ENCODE results near the gene TWNK. TPM values are rescaled to one million over a fixed set of nuclear protein-coding genes. Genes with fewer than 3 reads are reported as not detected.

TWNK gene
- total and polyA plus RNA-seq, 3 experiments from 2014 or later, result 8.2 to 44.3 (median 40.6) TPM

DNA sequence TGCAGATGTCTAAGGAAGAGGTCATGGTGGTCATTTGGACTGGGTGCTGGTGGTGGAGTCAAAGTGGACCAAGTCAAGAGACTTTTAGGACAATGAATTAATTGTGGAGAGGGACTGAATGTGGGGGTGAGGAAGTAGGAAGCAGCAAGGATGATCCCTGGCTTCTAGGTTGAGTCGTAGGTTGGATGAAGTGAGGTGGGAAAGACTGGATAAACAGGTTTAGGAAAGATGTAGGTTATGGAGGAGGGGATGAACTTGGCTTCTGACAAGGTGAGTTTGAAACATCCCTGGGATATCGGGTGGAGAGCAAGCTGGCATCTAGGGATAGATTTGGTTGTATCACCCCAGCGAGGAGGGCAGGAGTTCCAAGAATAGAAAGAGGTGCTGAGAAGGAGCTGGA, 10.4 kb upstream of the TWNK start:
- DNase-seq, result no peak
- Mint-ChIP-seq H3K27me3 (no peaks in the 10 kb centered on the region), H3K4me3 (no peak overlapping the region), H3K9me3 (no peaks in the 10 kb centered on the region), H3K36me3 (peaks cover 0 to 26% (median 13%) of the 10 kb centered on the region in 3 donors), H3K4me1 (no peaks in the 10 kb centered on the region), H3K27ac (peak overlapping the region in 4 of 8 donors; percentile 6 to 60 (median 34))
- Histone ChIP-seq H3K27ac (ENCODE audit: low read depth, low read length) (no peak overlapping the region), H3K36me3 (ENCODE audit: insufficient read depth, low read length) (peaks cover 4% of the 10 kb centered on the region), H3K4me1 (ENCODE audit: insufficient read depth, low read length) (no peaks in the 10 kb centered on the region), H3K9me3 (ENCODE audit: low read length) (no peaks in the 10 kb centered on the region), H3K27me3 (ENCODE audit: insufficient read depth, low read length, poor library complexity, severe bottlenecking) (no peaks in the 10 kb centered on the region), H3K4me3 (ENCODE audit: low read length) (no peak overlapping the region)
- CTCF ChIA-PET, result no interaction called here
- POLR2A ChIA-PET, result no interaction called here

DNA sequence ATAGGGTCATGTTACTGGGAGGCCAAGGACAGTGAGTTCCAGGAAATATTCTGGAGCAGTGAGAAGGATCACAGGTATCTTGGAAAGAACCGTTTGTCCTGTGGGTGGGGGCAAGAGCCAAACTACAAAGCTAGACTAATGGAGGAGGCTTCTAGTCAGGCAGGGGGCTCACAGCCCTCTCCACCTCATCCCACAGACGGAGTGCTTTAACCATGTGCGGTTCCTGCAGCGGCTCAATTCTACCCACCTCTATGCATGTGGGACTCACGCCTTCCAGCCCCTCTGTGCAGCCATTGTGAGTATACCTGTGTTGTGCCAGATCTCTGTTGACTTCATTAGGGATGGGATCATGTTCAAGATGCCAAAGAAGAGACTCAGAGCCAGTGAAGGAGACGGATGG, 9.9 kb upstream of the TWNK start:
- Histone ChIP-seq H3K27ac (ENCODE audit: low read depth, low read length) (no peak overlapping the region), H3K9me3 (ENCODE audit: low read length) (no peaks in the 10 kb centered on the region), H3K36me3 (ENCODE audit: insufficient read depth, low read length) (peaks cover 4% of the 10 kb centered on the region), H3K27me3 (ENCODE audit: insufficient read depth, low read length, poor library complexity, severe bottlenecking) (no peaks in the 10 kb centered on the region), H3K4me3 (ENCODE audit: low read length) (no peak overlapping the region), H3K4me1 (ENCODE audit: insufficient read depth, low read length) (no peaks in the 10 kb centered on the region)
- DNase-seq, result no peak
- H3K9me3 Mint-ChIP-seq, result no peaks in the 10 kb centered on the region
- POLR2A ChIA-PET, result no interaction called here
- CTCF ChIA-PET, result no interaction called here
- H3K4me3 Mint-ChIP-seq, result no peak overlapping the region
- no peaks in the 10 kb centered on the region for H3K4me1 Mint-ChIP-seq
- H3K36me3 Mint-ChIP-seq, result peaks cover 0 to 31% (median 13%) of the 10 kb centered on the region in 3 donors
- H3K27me3 Mint-ChIP-seq, result no peaks in the 10 kb centered on the region
- H3K27ac Mint-ChIP-seq, result peak overlapping the region in 4 of 8 donors; percentile 23 to 60 (median 55)

DNA sequence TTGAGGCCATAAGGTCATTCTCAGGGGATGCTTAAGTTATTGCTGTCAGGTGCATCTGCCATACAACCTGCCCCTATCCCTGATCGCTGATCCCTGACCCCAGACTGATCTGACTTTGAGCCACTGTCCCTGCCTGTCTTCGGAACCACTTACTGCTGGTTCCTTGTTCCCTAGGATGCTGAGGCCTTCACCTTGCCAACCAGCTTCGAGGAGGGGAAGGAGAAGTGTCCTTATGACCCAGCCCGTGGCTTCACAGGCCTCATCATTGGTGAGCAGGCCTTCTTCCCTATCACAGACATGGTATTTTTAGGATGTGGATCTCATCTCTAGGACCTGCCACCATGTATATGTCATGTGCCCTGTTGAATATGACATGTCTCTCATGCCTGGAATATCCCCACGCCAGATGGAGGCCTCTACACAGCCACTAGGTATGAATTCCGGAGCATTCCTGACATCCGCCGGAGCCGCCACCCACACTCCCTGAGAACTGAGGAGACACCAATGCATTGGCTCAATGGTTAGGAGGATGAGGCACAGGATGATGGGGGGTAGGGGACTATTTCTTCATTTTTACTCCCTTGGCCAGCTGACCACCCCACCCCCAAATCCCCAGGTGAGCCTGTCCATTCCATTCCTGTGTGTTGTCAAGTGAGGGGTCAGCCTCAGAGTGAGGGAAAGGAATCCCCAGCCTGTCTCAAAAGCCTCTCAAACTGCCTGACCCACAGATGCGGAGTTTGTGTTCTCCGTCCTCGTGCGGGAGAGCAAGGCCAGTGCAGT, 9.0 kb upstream of the TWNK start:
- Histone ChIP-seq H3K36me3 (ENCODE audit: insufficient read depth, low read length) (peaks cover 4% of the 10 kb centered on the region), H3K4me3 (ENCODE audit: low read length) (no peak overlapping the region), H3K4me1 (ENCODE audit: insufficient read depth, low read length) (no peaks in the 10 kb centered on the region), H3K27me3 (ENCODE audit: insufficient read depth, low read length, poor library complexity, severe bottlenecking) (no peaks in the 10 kb centered on the region), H3K9me3 (ENCODE audit: low read length) (no peaks in the 10 kb centered on the region), H3K27ac (ENCODE audit: low read depth, low read length) (no peak overlapping the region)
- no peak for DNase-seq
- no peaks in the 10 kb centered on the region for H3K4me1 Mint-ChIP-seq
- ChIA-PET POLR2A (no interaction called here), CTCF (no interaction called here)
- H3K27ac Mint-ChIP-seq, result no peak overlapping the region
- H3K9me3 Mint-ChIP-seq, result no peaks in the 10 kb centered on the region
- peaks cover 0 to 39% (median 13%) of the 10 kb centered on the region in 3 donors for H3K36me3 Mint-ChIP-seq
- no peak overlapping the region for H3K4me3 Mint-ChIP-seq
- H3K27me3 Mint-ChIP-seq, result no peaks in the 10 kb centered on the region

DNA sequence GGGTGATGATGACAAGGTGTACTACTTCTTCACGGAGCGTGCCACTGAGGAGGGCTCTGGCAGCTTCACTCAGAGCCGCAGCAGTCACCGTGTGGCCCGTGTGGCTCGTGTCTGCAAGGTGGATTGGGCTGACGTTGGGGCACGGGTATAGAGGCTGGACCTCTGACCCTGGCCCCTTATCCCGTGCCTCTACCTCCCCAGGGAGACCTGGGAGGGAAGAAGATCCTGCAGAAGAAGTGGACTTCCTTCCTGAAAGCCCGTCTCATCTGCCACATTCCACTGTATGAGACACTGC, 8.5 kb upstream of the TWNK start:
- Histone ChIP-seq H3K4me1 (ENCODE audit: insufficient read depth, low read length) (no peaks in the 10 kb centered on the region), H3K27me3 (ENCODE audit: insufficient read depth, low read length, poor library complexity, severe bottlenecking) (no peaks in the 10 kb centered on the region), H3K4me3 (ENCODE audit: low read length) (no peak overlapping the region), H3K9me3 (ENCODE audit: low read length) (no peaks in the 10 kb centered on the region), H3K36me3 (ENCODE audit: insufficient read depth, low read length) (peaks cover 4% of the 10 kb centered on the region), H3K27ac (ENCODE audit: low read depth, low read length) (no peak overlapping the region)
- H3K27me3 Mint-ChIP-seq, result no peaks in the 10 kb centered on the region
- H3K9me3 Mint-ChIP-seq, result no peaks in the 10 kb centered on the region
- POLR2A ChIA-PET, result no interaction called here
- DNase-seq, result no peak
- H3K4me3 Mint-ChIP-seq, result no peak overlapping the region
- no peak overlapping the region for H3K27ac Mint-ChIP-seq
- no peaks in the 10 kb centered on the region for H3K4me1 Mint-ChIP-seq
- CTCF ChIA-PET, result interaction anchor here (1.1 kb wide), 1 partner anchor 36 kb away, joined by 3 read pairs; no protein-coding TSS in a partner anchor
- peaks cover 0 to 42% (median 13%) of the 10 kb centered on the region in 3 donors for H3K36me3 Mint-ChIP-seq

DNA sequence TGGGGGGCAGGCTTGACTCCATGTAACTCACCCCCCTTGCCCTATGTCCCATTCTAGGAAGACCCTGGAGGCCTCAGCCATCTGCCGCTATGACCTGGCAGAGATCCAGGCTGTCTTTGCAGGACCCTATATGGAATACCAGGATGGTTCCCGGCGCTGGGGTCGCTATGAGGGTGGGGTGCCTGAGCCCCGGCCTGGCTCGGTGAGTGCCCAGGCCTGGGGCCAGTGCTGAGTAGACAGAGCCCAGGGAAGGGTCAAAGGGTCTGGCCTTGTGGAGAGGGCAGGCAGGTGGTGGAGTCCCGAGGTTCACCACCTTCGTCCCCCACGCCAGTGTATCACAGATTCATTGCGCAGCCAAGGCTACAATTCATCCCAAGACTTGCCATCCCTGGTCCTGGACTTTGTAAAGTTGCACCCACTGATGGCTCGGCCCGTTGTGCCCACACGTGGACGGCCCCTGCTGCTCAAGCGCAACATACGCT, 7.5 kb upstream of the TWNK start:
- ChIA-PET CTCF (interaction anchor here (1.1 kb wide), 1 partner anchor 35 kb away, joined by 3 read pairs; no protein-coding TSS in a partner anchor), POLR2A (no interaction called here)
- no peak overlapping the region for H3K4me3 ChIP-seq (ENCODE audit: low read length)
- H3K4me1 Mint-ChIP-seq, result peaks cover 0 to 1% (median under 1%) of the 10 kb centered on the region in 3 donors
- no peak overlapping the region for H3K27ac Mint-ChIP-seq
- no peaks in the 10 kb centered on the region for H3K27me3 Mint-ChIP-seq
- no peaks in the 10 kb centered on the region for H3K27me3 ChIP-seq (ENCODE audit: insufficient read depth, low read length, poor library complexity, severe bottlenecking)
- DNase-seq, result no peak
- H3K4me3 Mint-ChIP-seq, result no peak overlapping the region
- no peaks in the 10 kb centered on the region for H3K4me1 ChIP-seq (ENCODE audit: insufficient read depth, low read length)
- H3K27ac ChIP-seq (ENCODE audit: low read depth, low read length), result no peak overlapping the region
- peaks cover 4% of the 10 kb centered on the region for H3K36me3 ChIP-seq (ENCODE audit: insufficient read depth, low read length)
- H3K9me3 ChIP-seq (ENCODE audit: low read length), result no peaks in the 10 kb centered on the region
- H3K36me3 Mint-ChIP-seq, result peaks cover 0 to 51% (median 13%) of the 10 kb centered on the region in 3 donors
- H3K9me3 Mint-ChIP-seq, result no peaks in the 10 kb centered on the region

DNA sequence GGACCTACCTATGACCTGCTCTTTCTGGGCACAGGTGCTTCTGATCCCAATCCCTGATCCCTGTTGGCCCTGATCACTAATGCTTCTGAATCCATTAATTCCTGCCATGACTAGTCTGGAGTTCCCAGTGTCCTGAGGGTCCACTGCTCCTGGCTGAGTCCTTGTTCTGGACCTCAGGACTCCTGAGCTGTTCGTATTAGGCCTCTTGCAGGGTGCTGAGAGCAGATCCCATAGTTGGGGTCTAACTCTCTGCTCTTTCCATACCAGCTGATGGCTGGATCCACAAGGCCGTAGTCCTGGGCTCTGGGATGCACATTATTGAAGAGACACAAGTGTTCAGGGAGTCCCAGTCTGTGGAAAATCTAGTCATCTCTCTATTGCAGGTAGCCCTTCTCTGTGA, 7.0 kb upstream of the TWNK start:
- no peak overlapping the region for H3K27ac ChIP-seq (ENCODE audit: low read depth, low read length)
- Mint-ChIP-seq H3K4me3 (peak overlapping the region in 1 of 7 donors; percentile 9), H3K27me3 (no peaks in the 10 kb centered on the region), H3K9me3 (no peaks in the 10 kb centered on the region), H3K4me1 (peaks cover 1 to 6% (median 2%) of the 10 kb centered on the region in 3 donors), H3K36me3 (peaks cover 0 to 53% (median 13%) of the 10 kb centered on the region in 3 donors), H3K27ac (no peak overlapping the region)
- H3K4me3 ChIP-seq (ENCODE audit: low read length), result no peak overlapping the region
- POLR2A ChIA-PET, result no interaction called here
- peaks cover 4% of the 10 kb centered on the region for H3K36me3 ChIP-seq (ENCODE audit: insufficient read depth, low read length)
- H3K4me1 ChIP-seq (ENCODE audit: insufficient read depth, low read length), result no peaks in the 10 kb centered on the region
- DNase-seq, result no peak
- CTCF ChIA-PET, result no interaction called here
- H3K9me3 ChIP-seq (ENCODE audit: low read length), result no peaks in the 10 kb centered on the region
- no peaks in the 10 kb centered on the region for H3K27me3 ChIP-seq (ENCODE audit: insufficient read depth, low read length, poor library complexity, severe bottlenecking)

DNA sequence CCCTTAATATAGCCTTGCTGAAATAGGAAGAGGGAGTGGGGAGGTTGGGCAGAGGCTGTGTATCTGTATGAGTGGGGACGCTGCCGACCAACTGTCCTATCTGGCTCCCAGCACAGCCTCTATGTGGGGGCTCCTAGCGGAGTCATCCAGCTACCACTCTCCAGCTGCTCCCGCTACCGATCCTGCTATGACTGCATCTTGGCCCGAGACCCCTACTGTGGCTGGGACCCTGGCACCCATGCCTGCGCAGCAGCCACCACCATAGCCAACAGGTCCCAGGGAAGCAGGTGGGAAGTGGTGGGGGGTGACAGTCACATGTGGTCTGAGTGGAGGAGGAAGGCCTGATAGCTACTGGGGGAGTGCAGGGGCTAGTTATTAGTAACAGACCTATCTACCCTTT, 6.6 kb upstream of the TWNK start:
- Histone ChIP-seq H3K36me3 (ENCODE audit: insufficient read depth, low read length) (peaks cover 4% of the 10 kb centered on the region), H3K27me3 (ENCODE audit: insufficient read depth, low read length, poor library complexity, severe bottlenecking) (no peaks in the 10 kb centered on the region), H3K9me3 (ENCODE audit: low read length) (no peaks in the 10 kb centered on the region), H3K4me1 (ENCODE audit: insufficient read depth, low read length) (peaks cover 2% of the 10 kb centered on the region), H3K4me3 (ENCODE audit: low read length) (no peak overlapping the region), H3K27ac (ENCODE audit: low read depth, low read length) (no peak overlapping the region)
- peaks cover 5 to 10% (median 5%) of the 10 kb centered on the region in 3 donors for H3K4me1 Mint-ChIP-seq
- ChIA-PET POLR2A (no interaction called here), CTCF (interaction anchor here (0.9 kb wide), 1 partner anchor 34 kb away, joined by 5 read pairs; no protein-coding TSS in a partner anchor)
- H3K36me3 Mint-ChIP-seq, result peaks cover 0 to 57% (median 14%) of the 10 kb centered on the region in 3 donors
- H3K27ac Mint-ChIP-seq, result no peak overlapping the region
- no peak overlapping the region for H3K4me3 Mint-ChIP-seq
- H3K27me3 Mint-ChIP-seq, result no peaks in the 10 kb centered on the region
- H3K9me3 Mint-ChIP-seq, result no peaks in the 10 kb centered on the region
- DNase-seq, result no peak

DNA sequence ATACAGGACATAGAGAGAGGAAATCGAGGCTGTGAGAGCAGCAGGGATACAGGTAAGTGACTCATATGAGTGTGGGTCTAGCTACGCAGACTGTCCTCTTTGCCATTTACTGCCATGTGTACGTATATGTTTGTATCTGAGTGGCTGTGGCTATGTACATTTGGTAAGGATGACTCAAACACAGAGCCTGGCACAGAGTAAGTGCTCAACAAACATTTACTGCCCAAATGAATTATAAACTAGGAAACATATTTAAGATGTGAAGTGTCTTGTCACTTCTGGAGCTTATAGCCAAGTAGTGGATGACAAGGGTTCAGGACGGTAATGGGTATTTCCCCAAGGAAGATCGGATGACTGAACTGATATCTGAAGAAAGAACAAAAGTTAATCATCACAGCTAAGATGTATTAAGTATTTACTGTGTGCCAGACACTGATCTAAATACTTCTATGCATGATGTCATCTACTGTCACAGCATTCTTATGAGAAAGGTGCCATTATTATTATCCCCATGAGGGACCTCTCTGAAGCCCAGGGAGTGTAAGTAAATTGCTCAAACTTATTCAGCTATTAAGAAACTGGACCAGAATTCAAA, 6.1 kb upstream of the TWNK start:
- Mint-ChIP-seq H3K36me3 (peaks cover 0 to 61% (median 14%) of the 10 kb centered on the region in 3 donors), H3K4me1 (peaks cover 11 to 16% (median 11%) of the 10 kb centered on the region in 3 donors), H3K27ac (no peak overlapping the region), H3K4me3 (peak overlapping the region in 1 of 7 donors; percentile 19), H3K9me3 (no peaks in the 10 kb centered on the region), H3K27me3 (no peaks in the 10 kb centered on the region)
- Histone ChIP-seq H3K9me3 (ENCODE audit: low read length) (no peaks in the 10 kb centered on the region), H3K4me1 (ENCODE audit: insufficient read depth, low read length) (peaks cover 8% of the 10 kb centered on the region), H3K27ac (ENCODE audit: low read depth, low read length) (no peak overlapping the region), H3K4me3 (ENCODE audit: low read length) (no peak overlapping the region), H3K36me3 (ENCODE audit: insufficient read depth, low read length) (peaks cover 4% of the 10 kb centered on the region), H3K27me3 (ENCODE audit: insufficient read depth, low read length, poor library complexity, severe bottlenecking) (no peaks in the 10 kb centered on the region)
- DNase-seq, result no peak
- ChIA-PET CTCF (interaction anchor here (0.8 to 1.1 kb wide), 3 partner anchors 13 to 33 kb away, joined by 3 to 5 read pairs (median 3); partner anchors contain the start of gene SEMA4G), POLR2A (no interaction called here)
